Body of pancreas (tissue), 4 donors: ENCODE measurements around the gene GTSF1L.

ENCODE experiments used
- CTCF ChIP-seq, 7 experiments: fragments of 450-650 bp in 4 of 7; fragments of 200-600 bp in 3 of 7; sonication (generic) in 3 of 7; IDR thresholded peaks; one replicate each; pipeline ENCODE4 v1.5.1; 2016 to 2019; ENCODE audit warnings: antibody characterized with exemption in 7 of 7
- POLR2A ChIP-seq, 3 donors: fragments of 450-650 bp; IDR thresholded peaks; one replicate each; pipeline ENCODE4 v1.6.1; 2016; ENCODE audit warnings: antibody characterized with exemption in 3 of 3, mild to moderate bottlenecking in 2 of 3

- TF ChIP-seq POLR2A (IDR thresholded peaks at IDR 0.05) (no peak), CTCF (IDR thresholded peaks at IDR 0.05) (no peak)
These were observed 11.8 kb downstream of the GTSF1L start for GRCh38 chr20:43715044-43715443.
